Subcutaneous abdominal adipose tissue (tissue), 5 donors: ENCODE results near the gene NUS1.
"Not testable (repeated sequence)": the region's sequence is repeated elsewhere in the genome, so short reads cannot be mapped to it uniquely, and the experiment has no call there.

Experiments used
- H3K27ac ChIP-seq: one replicate; pipeline ENCODE4 v1.7.0; 2013; ENCODE audit warnings: low read depth, mild to moderate bottlenecking, inconsistent platforms, low read length, moderate library complexity
- H3K27me3 ChIP-seq, 5 donors: one replicate each; pipeline ENCODE4 v1.7.0; 2013; ENCODE audit warnings: low read length in 5 of 5, inconsistent platforms in 1 of 5; ENCODE audit not compliant: control insufficient read depth in 5 of 5, insufficient read depth in 4 of 5
- H3K36me3 ChIP-seq, 5 donors: one replicate each; pipeline ENCODE4 v1.7.0; 2013; ENCODE audit warnings: low read length in 5 of 5; ENCODE audit not compliant: control insufficient read depth in 5 of 5, insufficient read depth in 5 of 5
- H3K4me1 ChIP-seq, 5 donors: one replicate each; pipeline ENCODE4 v1.7.0; 2013; ENCODE audit warnings: low read length in 5 of 5, mild to moderate bottlenecking in 3 of 5, moderate library complexity in 1 of 5; ENCODE audit not compliant: control insufficient read depth in 5 of 5, insufficient read depth in 5 of 5
- H3K4me3 ChIP-seq, 5 donors: one replicate each; pipeline ENCODE4 v1.7.0; 2013; ENCODE audit warnings: low read length in 5 of 5, low read depth in 1 of 5
- H3K9ac ChIP-seq, 5 donors: one replicate each; pipeline ENCODE4 v1.7.0; 2013; ENCODE audit warnings: low read length in 5 of 5, mild to moderate bottlenecking in 4 of 5, moderate library complexity in 3 of 5
- H3K9me3 ChIP-seq, 5 donors: one replicate each; pipeline ENCODE4 v1.7.0; 2013; ENCODE audit warnings: low read length in 5 of 5; ENCODE audit not compliant: control insufficient read depth in 5 of 5
- donor health status: healthy.
- donor health status: healthy.
- donor health status: healthy.
- donor health status: healthy.
- donor health status: healthy.

The NUS1 gene

DNA sequence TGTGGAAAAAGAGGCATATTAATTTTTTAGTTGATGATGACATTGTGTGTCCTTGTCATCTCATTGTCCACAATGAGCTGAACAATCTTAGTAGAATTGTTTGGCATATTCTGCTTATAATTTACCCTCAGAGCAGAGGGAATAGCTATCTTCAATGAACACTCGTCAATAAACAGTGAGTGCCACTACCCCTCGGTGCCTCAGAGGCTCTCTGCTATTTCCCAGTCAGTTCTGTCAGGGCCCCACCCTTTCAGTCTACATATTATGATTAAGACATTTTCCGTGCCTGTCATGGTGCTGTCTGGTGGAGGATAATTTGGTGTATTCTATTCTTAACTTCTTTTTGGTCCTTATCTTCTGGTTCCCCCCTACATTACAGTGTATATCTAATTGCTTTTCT lies 31.2 kb downstream of the NUS1 start:
- H3K4me3 ChIP-seq, result no peak overlapping the region
- H3K9me3 ChIP-seq, result no peaks in the 10 kb centered on the region
- peaks cover 20 to 48% (median 35%) of the 10 kb centered on the region in 5 donors for H3K36me3 ChIP-seq
- H3K27ac ChIP-seq, result no peak overlapping the region
- no peaks in the 10 kb centered on the region for H3K27me3 ChIP-seq
- no peaks in the 10 kb centered on the region for H3K4me1 ChIP-seq
- H3K9ac ChIP-seq, result no peak overlapping the region

DNA sequence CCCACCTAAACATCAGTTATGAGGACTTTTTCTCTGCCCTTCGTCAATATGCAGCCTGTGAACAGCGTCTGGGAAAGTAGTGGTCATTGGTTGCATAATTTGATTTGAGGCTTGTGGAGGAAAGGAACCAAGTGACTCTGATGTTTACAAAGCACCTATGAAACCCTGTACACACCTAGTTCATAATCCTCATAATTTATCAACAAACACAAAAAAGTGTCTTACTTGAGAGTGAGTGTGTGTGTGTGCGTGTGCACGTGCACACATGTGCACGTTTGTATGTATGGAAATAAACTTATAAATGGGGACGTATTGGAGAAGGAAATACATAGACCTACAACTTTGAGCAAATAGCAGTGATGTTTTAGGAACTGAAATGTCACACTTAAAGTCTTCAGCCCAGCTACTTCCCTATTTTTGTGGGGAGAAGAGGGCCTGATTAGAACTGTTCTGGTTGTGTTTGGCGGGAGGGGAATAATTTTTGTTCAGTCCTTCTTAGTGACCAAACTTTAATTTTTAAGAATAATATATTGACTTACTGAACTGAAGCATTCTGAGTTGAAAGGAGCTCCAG lies 31.8 kb downstream of the NUS1 start:
- H3K36me3 ChIP-seq, result peaks cover 17 to 44% (median 31%) of the 10 kb centered on the region in 5 donors
- not testable (repeated sequence) for H3K9ac ChIP-seq

DNA sequence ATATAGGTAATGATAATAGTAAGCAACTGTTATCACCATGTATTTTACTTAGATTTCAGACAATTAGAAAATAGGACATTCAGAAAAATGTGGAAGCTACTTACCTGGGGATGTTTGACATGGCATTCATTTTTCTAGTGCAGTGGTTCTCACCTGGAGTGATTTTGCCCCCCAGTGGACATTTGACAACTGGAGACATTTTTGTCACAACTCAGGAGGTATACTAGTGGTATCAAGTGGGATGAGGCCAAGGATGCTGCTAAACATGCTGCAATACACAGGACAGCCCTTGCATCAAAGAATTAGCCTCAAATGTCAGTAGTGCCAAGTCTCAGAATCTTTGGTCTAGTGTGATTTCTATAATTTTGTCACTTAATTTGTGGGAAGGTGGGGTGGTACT lies 36.1 kb downstream of the NUS1 start:
- Histone ChIP-seq H3K27me3 (no peaks in the 10 kb centered on the region), H3K36me3 (peaks cover 1 to 9% (median 4%) of the 10 kb centered on the region in 5 donors), H3K9ac (no peak overlapping the region), H3K9me3 (no peaks in the 10 kb centered on the region), H3K4me3 (no peak overlapping the region), H3K27ac (no peak overlapping the region), H3K4me1 (no peaks in the 10 kb centered on the region)

More for the DNA sequence above, 31.8 kb downstream of the NUS1 start:
- H3K4me1 ChIP-seq, H3K27me3 ChIP-seq, H3K9me3 ChIP-seq, H3K27ac ChIP-seq, H3K4me3 ChIP-seq: not testable (repeated sequence)

DNA sequence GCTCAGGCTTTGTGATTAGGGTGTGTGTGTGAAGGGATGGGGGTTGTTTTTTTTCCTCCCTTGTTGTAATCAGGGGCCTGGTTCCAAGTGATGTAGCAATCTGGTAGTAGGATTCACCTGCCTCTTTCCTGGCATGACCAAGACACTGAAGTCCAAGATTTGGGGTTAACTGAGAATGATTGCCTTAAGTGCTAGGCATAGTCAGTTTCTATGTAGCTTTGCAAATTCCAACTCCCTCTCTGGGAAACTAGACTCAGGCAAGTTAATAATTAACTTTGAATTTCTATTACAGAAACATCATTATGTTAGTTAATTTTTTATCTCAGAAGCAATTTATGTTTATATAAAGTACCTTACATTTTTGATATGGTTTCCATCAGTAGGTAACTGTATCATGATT lies 43.6 kb downstream of the NUS1 start:
- Histone ChIP-seq H3K4me1 (no peaks in the 10 kb centered on the region), H3K4me3 (no peak overlapping the region), H3K9ac (no peak overlapping the region), H3K27me3 (no peaks in the 10 kb centered on the region), H3K9me3 (peaks cover 0 to 4% (median 0%) of the 10 kb centered on the region in 5 donors), H3K36me3 (no peaks in the 10 kb centered on the region), H3K27ac (no peak overlapping the region)

DNA sequence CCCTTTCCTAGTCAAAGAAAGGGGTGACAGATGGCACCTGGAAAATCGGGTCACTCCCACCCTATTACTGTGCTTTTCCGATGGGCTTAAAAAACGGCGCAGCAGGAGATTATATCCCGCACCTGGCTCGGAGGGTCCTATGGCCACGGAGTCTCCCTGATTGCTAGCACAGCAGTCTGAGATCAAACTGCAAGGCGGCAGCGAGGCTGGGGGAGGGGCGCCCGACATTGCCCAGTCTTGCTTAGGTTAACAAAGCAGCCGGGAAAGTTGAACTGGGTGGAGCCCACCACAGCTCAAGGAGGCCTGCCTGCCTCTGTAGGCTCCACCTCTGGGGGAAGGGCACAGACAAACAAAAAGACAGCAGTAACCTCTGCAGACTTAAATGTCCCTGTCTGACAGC lies 46.3 kb downstream of the NUS1 start:
- H3K4me1 ChIP-seq, H3K4me3 ChIP-seq, H3K27me3 ChIP-seq, H3K9ac ChIP-seq, H3K27ac ChIP-seq, H3K36me3 ChIP-seq, H3K9me3 ChIP-seq: not testable (repeated sequence)

DNA sequence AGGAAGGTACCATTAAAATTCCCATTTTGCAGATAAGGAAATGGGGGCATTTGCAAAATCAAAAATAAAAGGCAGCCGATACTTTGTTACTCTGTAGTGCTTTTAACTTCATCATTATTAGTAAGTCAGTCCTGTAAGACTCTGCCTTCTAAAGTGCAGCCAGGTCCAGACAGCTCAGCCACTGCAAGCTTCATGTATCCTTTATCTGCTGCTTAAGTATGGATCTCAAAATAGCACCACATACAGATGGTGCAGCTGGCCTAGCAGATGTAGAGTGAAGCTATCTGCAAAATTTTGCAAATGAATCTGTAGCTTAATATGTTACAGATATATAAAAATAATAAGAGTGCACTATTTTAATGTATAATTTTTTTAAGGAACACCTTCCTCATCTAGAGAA lies 53.4 kb downstream of the NUS1 start:
- H3K36me3 ChIP-seq, result no peaks in the 10 kb centered on the region
- H3K27ac ChIP-seq, result no peak overlapping the region
- no peaks in the 10 kb centered on the region for H3K27me3 ChIP-seq
- peaks cover 0 to under 1% (median 0%) of the 10 kb centered on the region in 5 donors for H3K9me3 ChIP-seq
- no peak overlapping the region for H3K4me3 ChIP-seq
- H3K9ac ChIP-seq, result no peak overlapping the region
- H3K4me1 ChIP-seq, result no peaks in the 10 kb centered on the region

DNA sequence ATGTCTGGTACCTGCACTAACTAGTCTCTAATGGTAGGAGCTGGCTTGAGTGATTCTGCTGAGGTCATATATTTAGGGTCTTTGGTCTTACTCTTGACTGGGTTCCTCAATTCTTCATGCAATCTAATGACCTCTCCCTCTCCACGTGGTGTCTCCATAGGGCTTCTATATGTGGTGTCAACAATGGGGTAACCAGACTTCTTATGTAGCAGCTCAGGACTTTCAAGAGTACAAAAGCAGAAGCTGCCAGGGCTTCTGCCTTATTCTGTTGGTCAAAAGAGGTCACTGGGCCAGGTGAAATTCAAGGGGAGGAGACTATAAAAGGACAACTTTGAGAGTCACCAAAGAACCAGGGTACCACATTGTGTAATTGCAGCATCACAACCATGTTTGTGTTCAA lies 54.3 kb downstream of the NUS1 start:
- Histone ChIP-seq H3K27me3 (no peaks in the 10 kb centered on the region), H3K9me3 (peaks cover 0 to 3% (median 0%) of the 10 kb centered on the region in 5 donors), H3K36me3 (no peaks in the 10 kb centered on the region), H3K4me1 (no peaks in the 10 kb centered on the region), H3K4me3 (no peak overlapping the region), H3K9ac (no peak overlapping the region), H3K27ac (no peak overlapping the region)

DNA sequence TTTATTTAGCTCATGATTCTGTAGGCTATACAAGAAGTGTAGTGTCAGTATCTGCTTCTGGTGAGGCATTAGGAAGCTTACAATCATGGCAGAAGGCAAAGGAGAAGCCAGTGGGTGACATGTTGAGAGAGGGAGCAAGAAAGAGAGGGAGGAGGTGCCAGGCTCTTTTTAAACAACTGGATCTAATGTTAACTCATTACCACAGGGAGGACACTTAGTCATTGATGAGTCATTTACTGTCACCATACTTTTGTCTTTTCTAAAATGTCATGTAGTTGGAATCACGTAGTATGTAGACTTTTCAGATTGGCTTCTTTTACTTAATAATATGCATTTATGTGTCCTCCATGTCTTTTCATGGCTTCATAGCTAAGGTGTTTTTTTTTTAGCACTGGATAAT lies 58.1 kb downstream of the NUS1 start:
- Histone ChIP-seq H3K4me1 (no peaks in the 10 kb centered on the region), H3K9me3 (peaks cover 0 to 10% (median 0%) of the 10 kb centered on the region in 5 donors), H3K9ac (no peak overlapping the region)

DNA sequence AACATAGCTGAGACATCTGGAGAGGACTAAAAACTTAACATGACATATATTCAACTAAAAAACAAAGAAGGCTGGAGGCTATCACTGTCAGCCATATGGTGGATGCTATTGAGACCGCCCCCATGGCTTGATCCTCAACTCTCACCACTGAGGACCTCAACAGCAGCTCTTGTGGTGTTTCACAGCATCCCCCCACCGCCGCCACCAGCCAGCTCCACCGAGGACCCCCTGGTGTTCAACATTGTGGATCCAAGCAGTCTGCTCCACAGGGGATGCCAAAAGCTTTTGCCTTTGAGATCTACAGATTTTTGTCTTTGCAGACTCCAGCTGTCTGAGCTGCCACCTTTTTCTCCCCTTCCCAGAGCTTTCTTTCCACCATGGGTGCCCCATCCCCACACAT lies 64.6 kb downstream of the NUS1 start:
- Histone ChIP-seq H3K4me1 (no peaks in the 10 kb centered on the region), H3K4me3 (no peak overlapping the region), H3K36me3 (no peaks in the 10 kb centered on the region), H3K27me3 (no peaks in the 10 kb centered on the region), H3K9ac (no peak overlapping the region), H3K9me3 (peaks cover 0 to 27% (median 4%) of the 10 kb centered on the region in 5 donors), H3K27ac (no peak overlapping the region)

More for the DNA sequence above, 58.1 kb downstream of the NUS1 start:
- H3K4me3 ChIP-seq, result no peak overlapping the region
- H3K27me3 ChIP-seq, result no peaks in the 10 kb centered on the region
- no peaks in the 10 kb centered on the region for H3K36me3 ChIP-seq
- no peak overlapping the region for H3K27ac ChIP-seq

DNA sequence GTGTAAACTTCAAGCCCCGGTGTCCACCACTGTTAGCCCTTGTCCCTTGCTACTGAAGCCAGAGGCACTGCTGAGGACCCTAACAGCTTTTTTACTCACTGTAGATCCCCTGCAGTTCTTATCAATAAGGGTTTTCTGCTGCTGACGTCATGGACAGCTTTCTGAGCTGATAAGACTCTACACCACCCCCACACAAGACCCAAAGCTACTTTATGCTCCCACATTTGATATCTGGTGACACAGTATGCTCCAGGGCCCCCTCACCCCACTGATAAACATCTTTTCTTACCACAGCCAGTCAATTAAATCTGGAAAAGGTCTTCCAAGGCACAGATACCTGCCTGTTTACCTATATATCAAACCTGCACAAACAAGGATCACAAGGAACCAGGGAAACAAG lies 65.3 kb downstream of the NUS1 start:
- no peak overlapping the region for H3K9ac ChIP-seq
- H3K36me3 ChIP-seq, result no peaks in the 10 kb centered on the region
- H3K9me3 ChIP-seq, result peaks cover 0 to 27% (median 3%) of the 10 kb centered on the region in 5 donors
- H3K4me1 ChIP-seq, result no peaks in the 10 kb centered on the region
- H3K4me3 ChIP-seq, result no peak overlapping the region
- no peak overlapping the region for H3K27ac ChIP-seq
- no peaks in the 10 kb centered on the region for H3K27me3 ChIP-seq

DNA sequence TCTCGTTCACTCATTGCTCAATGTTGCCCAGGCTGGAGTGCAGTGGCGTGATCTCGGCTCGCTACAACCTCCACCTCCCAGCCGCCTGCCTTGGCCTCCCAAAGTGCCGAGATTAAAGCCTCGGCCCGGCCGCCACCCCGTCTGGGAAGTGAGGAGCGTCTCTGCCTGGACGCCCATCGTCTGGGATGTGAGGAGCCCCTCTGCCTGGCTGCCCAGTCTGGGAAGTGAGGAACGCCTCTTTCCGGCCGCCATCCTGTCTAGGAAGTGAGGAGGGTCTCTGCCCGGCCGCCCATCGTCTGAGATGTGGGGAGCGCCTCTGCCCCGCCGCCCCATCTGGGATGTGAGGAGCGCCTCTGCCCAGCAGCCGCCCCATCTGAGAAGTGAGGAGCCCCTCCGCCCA lies 75.4 kb downstream of the NUS1 start:
- H3K4me3 ChIP-seq, H3K4me1 ChIP-seq: not testable (repeated sequence)

More for the DNA sequence above, 75.4 kb downstream of the NUS1 start:
- H3K27me3 ChIP-seq, H3K9ac ChIP-seq, H3K36me3 ChIP-seq, H3K27ac ChIP-seq: not testable (repeated sequence)
- peaks cover 0 to 15% (median 7%) of the 10 kb centered on the region in 5 donors for H3K9me3 ChIP-seq
